Peyer's patch (tissue), 4 donors: Measurements from ENCODE around the gene ZNF783.

Experiments
- CTCF ChIP-seq, 6 experiments: fragments of 450-650 bp in 4 of 6; fragments of 200-600 bp in 2 of 6; sonication (generic) in 1 of 6; IDR thresholded peaks; one replicate each; pipeline ENCODE4 v1.5.1; 2017 to 2019; ENCODE audit warnings: antibody characterized with exemption in 6 of 6, mild to moderate bottlenecking in 3 of 6, moderate library complexity in 1 of 6
- POLR2A ChIP-seq, 2 donors: fragments of 450-650 bp; IDR thresholded peaks; one replicate each; pipeline ENCODE4 v1.5.1; 2017; ENCODE audit warnings: antibody characterized with exemption in 2 of 2, mild to moderate bottlenecking in 2 of 2, moderate library complexity in 2 of 2

GRCh38 chr7:149329766-149330334, 67.9 kb downstream of the ZNF783 start:
- TF ChIP-seq CTCF (IDR thresholded peaks at IDR 0.05) (no peak), POLR2A (IDR thresholded peaks at IDR 0.05) (no peak)
